Body of pancreas (tissue), 4 donors: Measurements from ENCODE around the gene AKR1C1.

Experiments used
- CTCF ChIP-seq, 7 experiments: fragments of 450-650 bp in 4 of 7; fragments of 200-600 bp in 3 of 7; sonication (generic) in 3 of 7; IDR thresholded peaks; one replicate each; pipeline ENCODE4 v1.5.1; 2016 to 2019; ENCODE audit warnings: antibody characterized with exemption in 7 of 7
- POLR2A ChIP-seq, 3 donors: fragments of 450-650 bp; IDR thresholded peaks; one replicate each; pipeline ENCODE4 v1.6.1; 2016; ENCODE audit warnings: antibody characterized with exemption in 3 of 3, mild to moderate bottlenecking in 2 of 3

GRCh38 chr10:4943821-4944220, 19.4 kb upstream of the AKR1C1 start:
- TF ChIP-seq CTCF (IDR thresholded peaks at IDR 0.05) (no peak), POLR2A (IDR thresholded peaks at IDR 0.05) (no peak)
